Right ventricle myocardium inferior (tissue), 1 donor: ENCODE results near the gene RFXAP. TPM values are rescaled to one million over a fixed set of nuclear protein-coding genes. Genes with fewer than 3 reads are reported as not detected.
A peak's percentile ranks its signal among the peaks of the same experiment; 100 is the strongest.
"Not testable (repeated sequence)": the region's sequence is repeated elsewhere in the genome, so short reads cannot be mapped to it uniquely, and the experiment has no call there.

ENCODE experiments used
- ATAC-seq: fragments of 200-7000 bp; cut with Tn5 transposase; one replicate; pipeline ENCODE4 v1.9.1; 2020; ENCODE audit warnings: mild to moderate bottlenecking, moderate library complexity
- DNase-seq: peaks from one replicate; pipeline ENCODE4 v3.0.0; 2021; ENCODE audit errors: missing footprints
- intact Hi-C: fragments of 100-400 bp; cut with DNase I; formaldehyde crosslinking; loops from one replicate; pipeline ENCODE4 v1.11.0; 2022
- long read RNA-seq: library from polyadenylated mRNA; unstranded; transcript quantifications from one replicate; pipeline ENCODE4 v2.0.0, GENCODE V29; 2021
- total RNA-seq: library from RNA; stranded (reverse); fragmentation: NEBNext Ultra II Directional; extraction: Animal tissue kit (Norgen Biotek cat#: 25700); gene quantifications from one replicate; pipeline ENCODE4 v1.2.1, GENCODE V29; 2021
- donor health status: DM: no; HTN: yes; CAD: no; lungs with severe emphysema.

The RFXAP gene
- 2.2 TPM for total RNA-seq
- long read RNA-seq, partial matches to known transcripts: 0 of 3 reads
- long read RNA-seq, other reads (novel, unspliced or antisense): 1 of 3 reads

DNA sequence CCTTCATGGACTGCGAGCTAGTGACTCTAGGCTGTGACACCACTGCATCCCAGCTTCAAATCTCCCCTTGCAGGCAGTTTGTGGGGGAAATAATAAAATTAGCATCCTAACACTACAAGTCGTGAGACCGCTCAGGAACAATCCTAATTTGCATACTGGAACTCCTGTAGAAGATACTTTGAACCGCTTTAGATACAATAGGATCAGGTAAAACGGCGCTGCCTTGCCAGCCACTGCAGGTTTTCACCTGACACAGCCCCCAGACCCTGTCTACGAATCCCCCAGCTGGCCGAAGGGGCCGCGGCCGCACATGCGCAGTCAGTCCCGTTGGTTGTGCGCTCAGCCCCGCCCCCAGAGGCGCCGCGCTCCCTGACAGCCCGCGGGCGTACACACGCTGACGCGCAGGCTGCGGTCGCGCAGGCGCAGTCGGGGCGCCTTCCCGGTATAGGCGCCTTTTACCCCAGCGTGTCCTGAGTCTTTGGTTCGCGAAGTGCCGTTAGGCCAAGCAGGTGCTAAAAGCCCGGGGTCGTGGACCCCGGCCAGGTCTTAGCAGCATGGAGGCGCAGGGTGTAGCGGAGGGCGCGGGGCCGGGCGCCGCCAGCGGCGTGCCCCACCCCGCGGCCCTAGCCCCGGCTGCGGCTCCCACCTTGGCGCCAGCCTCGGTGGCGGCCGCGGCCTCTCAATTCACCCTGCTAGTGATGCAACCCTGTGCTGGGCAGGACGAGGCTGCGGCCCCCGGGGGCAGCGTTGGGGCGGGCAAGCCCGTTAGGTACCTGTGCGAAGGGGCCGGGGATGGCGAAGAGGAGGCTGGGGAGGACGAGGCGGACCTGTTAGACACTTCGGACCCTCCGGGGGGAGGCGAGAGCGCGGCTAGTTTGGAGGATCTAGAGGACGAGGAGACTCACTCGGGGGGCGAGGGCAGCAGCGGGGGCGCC, at the start of gene RFXAP:
Gene RFXAP (plus strand): TSS at position 419 of the 935 bp plus-strand sequence. CDS start 136 bp downstream, at position 555.
- DNase-seq: peak; percentile 98
- intact Hi-C loops: no loop called here
- peak; percentile 99 for ATAC-seq

GRCh38 chr13:36769545-36769944, 49.5 kb upstream of the RFXAP start:
- no peak for ATAC-seq
- no peak for DNase-seq
- intact Hi-C loops: no loop called here

DNA sequence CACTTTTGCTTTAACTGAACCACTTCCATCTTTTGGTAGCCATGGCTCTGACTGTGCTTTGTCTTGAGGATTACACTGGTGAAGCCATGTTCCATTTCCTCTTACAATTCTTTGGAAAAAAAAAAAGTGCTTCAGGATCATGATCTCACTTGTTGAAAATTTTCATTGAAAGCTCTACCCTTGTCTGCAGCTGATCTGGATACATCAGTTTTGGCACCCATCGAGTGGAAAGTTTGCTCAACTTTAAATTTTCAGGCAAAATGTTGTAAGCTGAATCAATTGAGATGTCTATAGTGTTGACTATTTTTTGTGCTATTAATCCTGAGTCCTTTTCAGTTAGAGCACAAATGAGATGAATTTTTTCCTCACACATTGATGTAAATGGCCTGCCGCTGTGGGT, 48.3 kb upstream of the RFXAP start:
- intact Hi-C loops: no loop called here
- no peak for ATAC-seq
- DNase-seq: no peak

GRCh38 chr13:36772853-36773252, 46.2 kb upstream of the RFXAP start:
- intact Hi-C loops: no loop called here
- no peak for ATAC-seq
- no peak for DNase-seq

DNA sequence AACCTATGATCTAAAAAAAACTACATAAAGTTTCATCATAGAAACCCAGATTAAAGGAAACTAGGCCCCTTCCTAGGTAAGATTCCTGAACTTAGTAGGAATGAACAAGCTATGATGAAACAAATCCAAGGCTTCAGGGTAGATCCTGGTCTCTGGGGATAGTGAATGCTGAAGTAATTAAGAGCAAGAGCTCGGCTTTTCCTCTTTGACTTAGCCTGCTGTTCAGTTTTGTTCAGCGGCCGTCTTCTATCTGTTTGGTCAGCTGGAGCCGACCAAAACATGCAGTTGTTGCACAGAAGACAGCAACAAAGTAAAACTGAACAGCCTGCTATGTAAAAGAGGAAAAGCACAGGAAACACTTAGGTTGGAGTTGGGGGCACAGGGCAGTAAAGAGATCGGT, 44.1 kb upstream of the RFXAP start:
- no peak for ATAC-seq
- DNase-seq: no peak
- intact Hi-C loops: no loop called here

- intact Hi-C loops: no loop called here
- ATAC-seq: no peak
- no peak for DNase-seq
These were observed 42.8 kb upstream of the RFXAP start for GRCh38 chr13:36776175-36776574.

DNA sequence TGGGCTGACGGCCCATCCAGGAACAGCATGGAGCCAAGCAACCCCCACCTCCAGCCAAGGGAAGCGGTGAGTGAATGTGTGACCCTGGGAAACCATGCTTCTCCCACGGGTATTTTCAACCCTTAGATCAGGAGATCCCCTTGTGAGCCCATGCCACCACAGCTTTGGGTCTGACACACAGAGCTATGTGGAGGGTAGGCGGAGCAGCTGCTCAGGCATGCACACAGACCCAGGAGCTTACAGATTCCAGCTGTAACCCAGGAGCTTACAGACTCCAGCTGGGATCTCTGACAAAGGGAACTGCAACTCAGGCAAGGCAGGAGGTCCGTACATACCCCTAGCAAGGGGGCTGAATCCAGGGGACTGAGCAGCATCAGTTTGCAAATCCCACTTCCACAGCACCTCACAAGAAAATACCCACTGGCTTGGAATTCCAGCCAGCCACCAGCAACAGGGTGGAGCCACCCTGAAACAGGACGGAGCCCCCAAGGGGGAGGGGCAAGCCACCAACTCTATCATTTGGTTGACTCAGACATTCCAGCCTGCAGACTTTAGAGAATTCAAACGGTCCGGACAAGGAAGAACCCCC, 40.8 kb upstream of the RFXAP start:
- no peak for DNase-seq
- ATAC-seq: no peak
- intact Hi-C loops: no loop called here

DNA sequence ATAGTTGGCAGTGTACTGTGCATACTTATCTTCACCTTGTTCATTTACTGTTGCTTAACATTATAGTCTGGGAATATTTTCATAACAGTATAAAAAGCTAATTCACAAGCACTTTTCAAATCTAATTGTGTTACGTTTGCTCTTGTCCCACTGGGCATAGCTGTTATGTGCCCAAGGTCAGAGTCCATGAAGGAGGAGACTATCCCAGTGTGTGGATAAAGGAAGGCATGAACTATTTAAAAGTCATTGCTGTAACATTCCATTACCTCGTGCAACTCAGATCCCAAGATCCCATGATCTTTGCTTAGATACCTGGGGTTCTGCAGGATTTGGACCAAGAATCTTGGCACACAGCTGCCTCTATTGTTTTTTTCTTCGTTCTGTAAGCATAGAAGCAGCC, 35.1 kb upstream of the RFXAP start:
- intact Hi-C loops: no loop called here
- ATAC-seq (no peak), DNase-seq (no peak)

- intact Hi-C loops: not testable (repeated sequence)
These were observed 32.8 kb upstream of the RFXAP start for GRCh38 chr13:36786175-36786574.

DNA sequence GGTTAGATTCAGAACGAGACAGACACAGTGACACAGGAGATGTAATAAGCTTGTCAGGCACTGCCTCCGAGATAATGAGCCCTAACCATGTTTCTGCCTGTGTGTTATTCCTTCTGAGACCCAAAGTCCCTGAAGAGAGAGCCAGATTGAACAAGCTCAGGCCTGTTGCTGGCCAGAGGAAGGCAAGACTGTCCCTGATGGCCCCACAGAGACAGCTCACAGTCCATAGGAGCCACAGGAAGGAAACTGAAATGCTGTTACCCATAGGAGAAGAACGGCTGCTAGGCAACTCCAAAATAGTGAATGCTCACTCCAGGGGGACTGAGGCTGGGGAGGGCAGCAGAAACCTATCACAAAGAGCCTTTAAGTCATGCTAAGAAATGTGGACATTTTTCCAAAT, 31.8 kb upstream of the RFXAP start:
- DNase-seq (no peak), ATAC-seq (no peak)
- intact Hi-C loops: no loop called here

More at GRCh38 chr13:36786175-36786574, 32.8 kb upstream of the RFXAP start:
- not testable (repeated sequence) for ATAC-seq, DNase-seq

DNA sequence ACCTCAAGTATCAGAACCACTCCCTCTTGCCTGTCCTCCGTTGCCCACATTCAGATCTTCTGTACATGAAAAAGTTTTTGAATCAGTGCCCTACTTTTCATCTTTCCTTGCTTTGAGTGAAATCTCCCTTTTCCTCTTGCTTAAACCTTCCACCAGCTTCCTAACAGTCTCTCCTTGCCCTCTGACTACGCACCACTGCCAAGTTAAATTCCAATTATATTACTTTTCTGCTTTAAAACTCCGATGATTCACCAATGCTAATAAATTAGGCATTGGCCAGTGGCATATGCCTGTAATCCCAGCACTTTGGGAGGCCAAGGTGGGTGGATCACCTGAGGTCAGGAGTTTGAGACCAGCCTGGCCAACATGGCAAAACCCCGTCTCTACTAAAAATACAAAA, 30.7 kb upstream of the RFXAP start:
- ATAC-seq: no peak
- intact Hi-C loops: no loop called here

GRCh38 chr13:36789061-36789460, 30.0 kb upstream of the RFXAP start:
- intact Hi-C loops: no loop called here
- no peak for DNase-seq
- ATAC-seq: no peak

More for the DNA sequence above, 30.7 kb upstream of the RFXAP start:
- DNase-seq: no peak

DNA sequence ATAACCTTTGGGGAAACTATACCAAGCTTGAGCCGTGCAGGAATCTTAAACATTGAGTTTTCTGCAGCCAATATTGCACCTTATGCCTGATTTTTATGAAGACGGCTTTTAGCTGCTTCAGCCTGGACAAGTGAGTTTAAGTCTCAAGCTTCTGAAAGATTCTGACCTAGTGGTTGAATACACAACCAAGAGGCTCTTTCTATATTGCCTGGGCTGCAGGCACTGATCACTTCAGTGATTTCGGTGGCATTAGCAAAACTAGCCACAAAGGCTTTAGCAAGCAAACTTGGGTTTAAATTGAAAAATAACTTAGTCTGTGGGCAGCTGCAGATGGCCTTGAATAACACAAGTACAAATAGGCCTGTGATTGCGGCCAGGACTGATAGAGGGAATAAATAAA, 29.3 kb upstream of the RFXAP start:
- ATAC-seq (no peak), DNase-seq (no peak)
- intact Hi-C loops: no loop called here

GRCh38 chr13:36794706-36795105, 24.3 kb upstream of the RFXAP start:
- ATAC-seq (no peak), DNase-seq (no peak)
- intact Hi-C loops: no loop called here

DNA sequence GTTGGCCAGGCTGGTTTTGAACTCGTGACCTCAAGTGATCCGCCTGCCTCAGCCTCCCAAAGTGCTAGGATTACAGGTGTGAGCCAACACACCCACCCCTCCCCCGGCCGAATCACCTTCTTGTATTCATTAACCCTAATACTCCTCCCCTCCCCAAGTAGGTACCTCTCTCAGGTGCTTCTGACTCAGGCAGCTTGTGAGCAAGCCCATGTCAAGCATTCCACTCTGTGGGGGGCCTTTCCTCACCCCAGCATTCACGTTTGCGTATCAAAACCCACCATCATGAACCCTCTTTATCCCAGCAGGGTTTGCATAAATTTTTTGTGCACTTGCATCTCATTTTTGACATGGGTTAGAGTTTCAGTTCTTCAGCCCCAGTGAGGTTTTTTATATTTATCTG, 23.6 kb upstream of the RFXAP start:
- intact Hi-C loops: no loop called here
- DNase-seq (no peak), ATAC-seq (no peak)

DNA sequence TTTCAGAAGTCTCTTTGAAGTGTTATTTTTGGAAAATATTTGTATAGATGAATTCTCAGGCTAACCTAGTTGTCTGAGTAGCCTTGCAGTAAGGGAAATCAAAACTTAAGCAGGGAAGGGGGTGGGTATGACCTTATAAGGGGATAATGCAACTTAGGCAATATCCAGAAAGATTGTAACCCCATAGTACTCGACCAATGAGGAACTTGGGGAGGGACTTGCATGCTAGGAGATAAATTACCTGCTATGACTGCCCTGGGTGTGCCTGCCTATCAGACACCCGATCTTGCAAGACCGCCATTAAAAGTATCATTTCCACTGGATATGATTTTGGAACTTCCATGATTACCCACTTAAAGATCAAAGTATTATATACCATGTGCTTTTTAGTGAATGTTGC, 23.0 kb upstream of the RFXAP start:
- ATAC-seq: no peak
- intact Hi-C loops: no loop called here
- no peak for DNase-seq

- ATAC-seq (no peak), DNase-seq (no peak)
- intact Hi-C loops: no loop called here
These were observed 18.0 kb upstream of the RFXAP start for GRCh38 chr13:36801035-36801434.

DNA sequence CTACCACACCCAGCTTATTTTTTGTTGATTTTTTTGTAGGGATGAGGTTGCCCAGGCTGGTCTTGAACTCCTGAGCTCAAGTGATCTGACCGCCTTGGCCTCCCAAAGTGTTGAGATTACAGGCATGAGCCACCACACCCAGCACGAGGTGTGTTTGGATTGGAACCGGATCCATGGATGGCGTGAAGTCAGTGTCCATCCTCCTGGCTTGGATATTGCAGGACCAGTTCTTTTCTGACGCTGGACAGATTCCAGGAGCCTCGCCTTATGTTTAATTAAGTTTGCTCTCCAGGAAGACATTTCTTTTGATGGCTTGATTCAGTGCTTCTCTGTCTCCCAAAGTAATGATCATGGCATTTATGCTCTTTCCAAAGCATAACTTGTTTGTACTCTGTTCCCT, 14.4 kb upstream of the RFXAP start:
- DNase-seq (no peak), ATAC-seq (no peak)
- intact Hi-C loops: no loop called here

DNA sequence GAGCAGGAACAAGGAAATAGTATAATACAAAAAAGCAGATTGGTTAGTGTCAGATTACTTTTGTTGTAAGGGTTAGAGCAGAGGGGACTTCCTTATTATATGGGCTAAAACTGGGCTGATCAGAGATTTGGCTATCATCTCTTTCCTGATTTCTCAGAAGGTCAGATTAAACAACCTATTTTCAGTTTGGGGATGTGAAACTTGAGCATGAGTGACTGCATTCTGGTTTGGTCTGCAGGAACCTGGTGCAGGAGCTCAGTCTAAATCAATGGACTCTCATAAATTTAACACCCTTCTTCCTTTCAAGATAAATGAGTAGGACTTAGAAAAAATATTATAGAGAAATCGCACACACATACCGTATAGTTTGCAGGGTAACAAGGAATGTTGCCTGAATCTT, 12.9 kb upstream of the RFXAP start:
- DNase-seq: no peak
- intact Hi-C loops: no loop called here
- no peak for ATAC-seq

- DNase-seq: no peak
- intact Hi-C loops: no loop called here
- no peak for ATAC-seq
These were observed 11.4 kb upstream of the RFXAP start for GRCh38 chr13:36807616-36808015.
